Keratinocyte (primary cell): ENCODE results near the gene TMEM174. TPM values are rescaled to one million over a fixed set of nuclear protein-coding genes. Genes with fewer than 3 reads are reported as not detected.

Experiments used
- DNase-seq: peaks from one replicate; pipeline ENCODE4 v3.0.0-alpha.2; 2011; ENCODE audit warnings: low read depth, missing footprints, low spot score
- FAIRE-seq: peaks from 2 replicates; lab custom pipeline; 2011; peaks lifted over from hg19 to GRCh38; lab: Jason Lieb, UNC
- H2AFZ ChIP-seq: 2 replicates; pipeline ENCODE4 v1.6.0; 2012; ENCODE audit warnings: low read length, control low read depth, inconsistent platforms; ENCODE audit not compliant: control insufficient read depth
- H3K27ac ChIP-seq: 2 replicates; pipeline ENCODE4 v1.5.1; 2011; ENCODE audit warnings: low read length; ENCODE audit not compliant: control insufficient read depth, insufficient read depth
- H3K27me3 ChIP-seq: 3 replicates; pipeline ENCODE4 v1.6.0; 2011; ENCODE audit warnings: low read length; ENCODE audit not compliant: control insufficient read depth, insufficient read depth; ENCODE audit errors: extremely low read depth
- H3K36me3 ChIP-seq, 2 experiments: 2 replicates in 1 of 2; 3 replicates in 1 of 2; pipeline ENCODE4 v1.5.1; 2011; ENCODE audit warnings: low read length in 2 of 2, mild to moderate bottlenecking in 1 of 2; ENCODE audit not compliant: control insufficient read depth in 2 of 2, insufficient read depth in 2 of 2; ENCODE audit errors: extremely low read depth in 1 of 2
- H3K4me1 ChIP-seq: 3 replicates; pipeline ENCODE4 v1.5.1; 2011; ENCODE audit warnings: low read length; ENCODE audit not compliant: control insufficient read depth, insufficient read depth; ENCODE audit errors: extremely low read depth
- H3K4me2 ChIP-seq: 3 replicates; pipeline ENCODE4 v1.6.0; 2011; ENCODE audit warnings: low read depth, low read length; ENCODE audit not compliant: control insufficient read depth, insufficient read depth; ENCODE audit errors: extremely low read depth
- H3K4me3 ChIP-seq, 3 experiments: fragments of 200-600 bp in 1 of 3; sonication (generic) in 1 of 3; 2 replicates in 2 of 3; 3 replicates in 1 of 3; pipeline ENCODE4 v1.5.1; 2011 to 2016; ENCODE audit warnings: low read length in 3 of 3, mild to moderate bottlenecking in 3 of 3, control low read depth in 2 of 3, inconsistent platforms in 1 of 3, low read depth in 1 of 3, mixed read lengths in 1 of 3, mixed run types in 1 of 3, moderate library complexity in 1 of 3; ENCODE audit not compliant: control insufficient read depth in 2 of 3, insufficient read depth in 2 of 3; ENCODE audit errors: extremely low read depth in 1 of 3
- H3K79me2 ChIP-seq: 2 replicates; pipeline ENCODE4 v1.6.0; 2012; ENCODE audit warnings: low read length; ENCODE audit not compliant: control insufficient read depth, insufficient read depth
- H3K9ac ChIP-seq: 3 replicates; pipeline ENCODE4 v1.6.0; 2011; ENCODE audit warnings: low read length; ENCODE audit not compliant: control insufficient read depth, insufficient read depth; ENCODE audit errors: extremely low read depth
- H3K9me1 ChIP-seq: 3 replicates; pipeline ENCODE4 v1.6.0; 2011; ENCODE audit warnings: low read length; ENCODE audit not compliant: control insufficient read depth, insufficient read depth; ENCODE audit errors: extremely low read depth
- H3K9me3 ChIP-seq: 2 replicates; pipeline ENCODE4 v1.5.1; 2012; ENCODE audit warnings: low read depth, low read length; ENCODE audit not compliant: control insufficient read depth
- H4K20me1 ChIP-seq: 3 replicates; pipeline ENCODE4 v1.6.0; 2011; ENCODE audit warnings: low read length; ENCODE audit not compliant: control insufficient read depth, insufficient read depth; ENCODE audit errors: extremely low read depth
- EZH2 ChIP-seq: IDR thresholded peaks from one replicate; pipeline ENCODE4 v1.6.1; 2012; ENCODE audit warnings: inconsistent platforms, mild to moderate bottlenecking, low read length, moderate library complexity
- dilution Hi-C: fragments of 300-500 bp; cut with MboI; formaldehyde crosslinking; loops from one replicate; pipeline ENCODE4 v1.7.0; 2020; ENCODE audit warnings: low sequenced_read_pairs; ENCODE audit not compliant: extremely low pct_ligation_motif_present
- polyA minus RNA-seq, 3 experiments: library from RNA; depleted of rRNA, polyadenylated mRNA; stranded (reverse); fragments of >200 nt; gene quantifications; 1 replicate in 1 of 3; 2 replicates in 1 of 3; 3 replicates in 1 of 3; pipeline ENCODE4 v1.2.3, GENCODE V29; 2011
- polyA plus RNA-seq, 5 experiments: library from polyadenylated mRNA; depleted of rRNA in 3 of 5; stranded (reverse) in 3 of 5; stranded (forward) in 1 of 5; unstranded in 1 of 5; fragments of >200 nt; gene quantifications; 1 replicate in 1 of 5; 2 replicates in 3 of 5; 3 replicates in 1 of 5; pipeline versions ENCODE4 v1.2.1 to v1.2.3, GENCODE V29; 2011 to 2012; ENCODE audit warnings: missing spikeins in 2 of 5, low read depth in 1 of 5, low replicate concordance in 1 of 5
- TF ChIP-seq, protein P1 (sequence below), 3 experiments: IDR thresholded peaks in 1 of 3; conservative IDR thresholded peaks in 1 of 3; optimal IDR thresholded peaks in 1 of 3; 2 replicates in 2 of 3; 3 replicates in 1 of 3; pipeline versions ENCODE3 to v1.5.1; 2011; ENCODE audit warnings: low read length in 3 of 3, mild to moderate bottlenecking in 3 of 3, moderate library complexity in 2 of 3, control low read depth in 1 of 3, inconsistent platforms in 1 of 3; ENCODE audit not compliant: insufficient read depth in 2 of 3; ENCODE audit errors: extremely low read depth in 1 of 3

TMEM174 gene, protein sequence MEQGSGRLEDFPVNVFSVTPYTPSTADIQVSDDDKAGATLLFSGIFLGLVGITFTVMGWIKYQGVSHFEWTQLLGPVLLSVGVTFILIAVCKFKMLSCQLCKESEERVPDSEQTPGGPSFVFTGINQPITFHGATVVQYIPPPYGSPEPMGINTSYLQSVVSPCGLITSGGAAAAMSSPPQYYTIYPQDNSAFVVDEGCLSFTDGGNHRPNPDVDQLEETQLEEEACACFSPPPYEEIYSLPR
- polyA plus RNA-seq (not detected in 3 replicates), polyA minus RNA-seq (not detected in 3 replicates)
- not detected for polyA plus RNA-seq (2011; ENCODE audit: low read depth)
- not detected in 2 replicates for polyA plus RNA-seq (2011; cell fraction: cytosol; rRNA removed)
- not detected in 2 replicates for polyA plus RNA-seq (2011; cell fraction: nucleus; rRNA removed)
- not detected in 2 replicates for polyA plus RNA-seq (2012; ENCODE audit: low replicate concordance)
- polyA minus RNA-seq (2011; cell fraction: cytosol; rRNA and poly(A)+ RNA removed), result not detected
- not detected in 2 replicates for polyA minus RNA-seq (2011; cell fraction: nucleus; rRNA and poly(A)+ RNA removed)

DNA sequence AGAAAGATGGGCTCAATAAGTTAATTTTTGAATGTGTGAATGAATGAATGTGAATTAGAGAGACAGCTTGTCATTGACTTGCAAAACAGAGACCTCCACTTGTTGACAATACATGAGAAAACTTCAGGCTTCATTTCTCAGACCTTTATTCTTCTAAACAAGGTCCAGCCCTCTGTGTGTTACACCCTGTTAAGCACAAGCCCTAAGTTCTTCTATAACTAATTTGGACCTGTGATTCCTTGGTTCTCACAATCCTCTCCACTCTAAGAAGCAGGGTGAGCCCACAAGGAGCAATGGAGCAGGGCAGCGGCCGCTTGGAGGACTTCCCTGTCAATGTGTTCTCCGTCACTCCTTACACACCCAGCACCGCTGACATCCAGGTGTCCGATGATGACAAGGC lies at the start of gene TMEM174:
Gene TMEM174 (plus strand): TSS at position 243 of the 400 bp plus-strand sequence. CDS start 51 bp downstream, at position 294.
- Histone ChIP-seq H3K4me3 (no peak within 1 kb of the TSS), H3K9ac (no peak within 1 kb of the TSS), H3K27ac (no peak within 1 kb of the TSS), H3K4me1 (no peaks in the 10 kb centered on the region), H3K79me2 (no peaks in the 10 kb centered on the region), H3K4me2 (no peak within 1 kb of the TSS), H3K9me3 (no peaks in the 10 kb centered on the region), H4K20me1 (no peaks in the 10 kb centered on the region), H3K9me1 (no peaks in the 10 kb centered on the region), H3K36me3 (no peaks in the 10 kb centered on the region), H3K27me3 (peaks cover 23% of the 10 kb centered on the region), H2AFZ (no peak within 1 kb of the TSS)
- no peak for DNase-seq
- FAIRE-seq, result no peak
- dilution Hi-C loops, result no loop called here
- TF ChIP-seq EZH2, result no peak
- TF ChIP-seq, protein P1, sequence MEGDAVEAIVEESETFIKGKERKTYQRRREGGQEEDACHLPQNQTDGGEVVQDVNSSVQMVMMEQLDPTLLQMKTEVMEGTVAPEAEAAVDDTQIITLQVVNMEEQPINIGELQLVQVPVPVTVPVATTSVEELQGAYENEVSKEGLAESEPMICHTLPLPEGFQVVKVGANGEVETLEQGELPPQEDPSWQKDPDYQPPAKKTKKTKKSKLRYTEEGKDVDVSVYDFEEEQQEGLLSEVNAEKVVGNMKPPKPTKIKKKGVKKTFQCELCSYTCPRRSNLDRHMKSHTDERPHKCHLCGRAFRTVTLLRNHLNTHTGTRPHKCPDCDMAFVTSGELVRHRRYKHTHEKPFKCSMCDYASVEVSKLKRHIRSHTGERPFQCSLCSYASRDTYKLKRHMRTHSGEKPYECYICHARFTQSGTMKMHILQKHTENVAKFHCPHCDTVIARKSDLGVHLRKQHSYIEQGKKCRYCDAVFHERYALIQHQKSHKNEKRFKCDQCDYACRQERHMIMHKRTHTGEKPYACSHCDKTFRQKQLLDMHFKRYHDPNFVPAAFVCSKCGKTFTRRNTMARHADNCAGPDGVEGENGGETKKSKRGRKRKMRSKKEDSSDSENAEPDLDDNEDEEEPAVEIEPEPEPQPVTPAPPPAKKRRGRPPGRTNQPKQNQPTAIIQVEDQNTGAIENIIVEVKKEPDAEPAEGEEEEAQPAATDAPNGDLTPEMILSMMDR (optimal IDR thresholded peaks at IDR 0.05 in 1 of 3, IDR thresholded peaks at IDR 0.05 in 1 of 3, conservative IDR thresholded peaks at IDR 0.05 in 1 of 3; ENCODE audit: extremely low read depth in 1 of 3, insufficient read depth in 2 of 3, low read length in 3 of 3), result no peak

DNA sequence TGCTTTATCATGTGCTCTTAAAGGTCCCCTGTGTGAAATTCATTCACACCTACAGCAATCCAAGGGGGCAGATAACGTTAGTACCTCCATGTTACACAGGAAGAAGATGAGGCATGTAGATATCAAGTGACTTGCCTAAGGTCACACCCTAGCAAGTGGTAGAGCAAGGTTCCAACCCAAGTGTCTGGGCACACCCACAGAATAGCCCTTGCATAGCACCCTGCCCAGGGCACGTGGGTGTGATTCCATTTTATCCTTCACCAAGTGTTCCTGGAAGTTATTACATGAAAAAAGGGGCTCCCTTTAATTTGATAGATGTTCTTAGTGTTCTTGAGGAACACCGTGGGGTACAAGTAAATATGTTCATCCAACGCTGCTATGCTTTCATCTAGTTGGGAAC lies 47.7 kb upstream of the TMEM174 start:
- Histone ChIP-seq H4K20me1 (no peaks in the 10 kb centered on the region), H3K36me3 (peaks cover 16 to 19% of the 10 kb centered on the region in 2 experiments), H3K9me3 (no peaks in the 10 kb centered on the region), H3K4me1 (peaks cover 19% of the 10 kb centered on the region), H3K27me3 (no peaks in the 10 kb centered on the region), H3K4me2 (no peak overlapping the region), H3K9ac (no peak overlapping the region), H3K9me1 (no peaks in the 10 kb centered on the region), H2AFZ (no peak overlapping the region), H3K4me3 (no peak overlapping the region), H3K79me2 (peaks cover 4% of the 10 kb centered on the region), H3K27ac (no peak overlapping the region)
- dilution Hi-C loops, result no loop called here
- FAIRE-seq (no peak), DNase-seq (no peak)
- no peak for TF ChIP-seq EZH2
- TF ChIP-seq, protein P1 (optimal IDR thresholded peaks at IDR 0.05 in 1 of 3, IDR thresholded peaks at IDR 0.05 in 1 of 3, conservative IDR thresholded peaks at IDR 0.05 in 1 of 3; ENCODE audit: extremely low read depth in 1 of 3, insufficient read depth in 2 of 3, low read length in 3 of 3), result no peak
